ENCODE measurements around the gene DNAJC12.
"Not testable (repeated sequence)": the region's sequence is repeated elsewhere in the genome, so short reads cannot be mapped to it uniquely, and the experiment has no call there.

Gene DNAJC12

DNA sequence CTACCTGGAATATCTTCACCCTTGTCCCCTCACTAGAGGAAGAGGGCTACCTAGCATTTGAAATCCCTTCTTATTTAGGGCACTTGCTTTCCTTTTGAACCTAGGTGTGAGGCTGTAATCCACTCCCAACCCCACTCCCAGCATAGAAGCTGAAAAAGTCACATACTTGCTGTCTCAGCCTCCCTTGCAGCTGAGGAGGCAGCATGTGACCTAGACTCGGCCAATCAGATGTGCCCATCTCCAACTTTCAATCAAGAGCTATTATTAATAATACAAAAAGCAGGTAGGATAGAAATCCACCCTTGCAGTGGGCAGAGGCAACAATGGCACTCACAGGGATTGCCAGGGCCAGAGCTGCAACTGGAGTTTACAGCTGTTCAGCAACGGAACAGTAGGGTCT, 70.7 kb downstream of the DNAJC12 start:
- no peaks in the 10 kb centered on the region for H3K27me3 ChIP-seq (ENCODE audit: control insufficient read depth, insufficient read depth, low read length)
- no peak overlapping the region for H3K9ac ChIP-seq (ENCODE audit: low read length)
- H3K36me3 ChIP-seq (ENCODE audit: control insufficient read depth, insufficient read depth, low read length) = no peaks in the 10 kb centered on the region
- no peak overlapping the region for H3K4me3 ChIP-seq (ENCODE audit: low read length)
- no peaks in the 10 kb centered on the region for H3K9me3 ChIP-seq (ENCODE audit: control insufficient read depth, low read length)
- H3K4me1 ChIP-seq (ENCODE audit: control insufficient read depth, insufficient read depth, low read length) = no peaks in the 10 kb centered on the region

DNA sequence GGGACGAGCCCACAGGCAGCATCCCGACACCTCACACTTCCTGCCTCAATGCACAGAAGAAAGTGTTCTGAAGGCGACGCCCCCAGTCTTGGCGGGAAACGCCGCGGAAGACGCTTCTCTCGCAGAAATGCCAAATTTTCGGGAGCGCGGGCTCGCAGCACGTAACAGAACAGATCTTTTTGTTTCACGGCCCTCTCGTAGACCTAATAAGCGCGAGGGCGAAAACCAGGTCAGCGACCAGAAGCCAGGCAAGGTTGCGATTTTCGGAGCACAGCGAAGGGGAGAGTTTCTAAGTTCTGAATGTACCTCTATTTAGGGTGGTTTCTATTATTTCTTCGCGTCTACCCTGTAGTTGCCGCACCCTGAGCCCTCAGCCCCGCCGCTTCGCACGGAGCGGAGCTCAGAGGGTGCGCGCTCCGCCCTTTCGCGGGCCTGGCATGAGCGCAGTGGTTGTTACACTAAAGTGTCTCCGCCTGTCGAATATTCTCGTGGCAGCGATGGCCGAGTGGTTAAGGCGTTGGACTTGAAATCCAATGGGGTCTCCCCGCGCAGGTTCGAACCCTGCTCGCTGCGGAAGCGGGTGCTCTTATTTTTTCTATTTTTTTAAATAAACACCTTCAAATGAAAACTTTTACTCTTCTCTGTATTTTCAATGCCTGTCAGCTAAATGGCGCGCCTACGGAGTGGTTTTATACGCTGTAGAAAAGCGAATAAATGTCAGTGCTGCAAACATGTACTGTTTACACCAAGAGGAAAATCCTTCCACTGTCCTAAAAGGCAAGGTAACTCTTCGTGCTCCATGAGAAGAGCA, 73.8 kb downstream of the DNAJC12 start:
- peak overlapping the region; percentile 69 for H3K9ac ChIP-seq (ENCODE audit: low read length)
- no peaks in the 10 kb centered on the region for H3K4me1 ChIP-seq (ENCODE audit: control insufficient read depth, insufficient read depth, low read length)
- no peaks in the 10 kb centered on the region for H3K9me3 ChIP-seq (ENCODE audit: control insufficient read depth, low read length)
- H3K27me3 ChIP-seq (ENCODE audit: control insufficient read depth, insufficient read depth, low read length) = no peaks in the 10 kb centered on the region
- H3K4me3 ChIP-seq (ENCODE audit: low read length) = peak overlapping the region; percentile 34
- no peaks in the 10 kb centered on the region for H3K36me3 ChIP-seq (ENCODE audit: control insufficient read depth, insufficient read depth, low read length)

DNA sequence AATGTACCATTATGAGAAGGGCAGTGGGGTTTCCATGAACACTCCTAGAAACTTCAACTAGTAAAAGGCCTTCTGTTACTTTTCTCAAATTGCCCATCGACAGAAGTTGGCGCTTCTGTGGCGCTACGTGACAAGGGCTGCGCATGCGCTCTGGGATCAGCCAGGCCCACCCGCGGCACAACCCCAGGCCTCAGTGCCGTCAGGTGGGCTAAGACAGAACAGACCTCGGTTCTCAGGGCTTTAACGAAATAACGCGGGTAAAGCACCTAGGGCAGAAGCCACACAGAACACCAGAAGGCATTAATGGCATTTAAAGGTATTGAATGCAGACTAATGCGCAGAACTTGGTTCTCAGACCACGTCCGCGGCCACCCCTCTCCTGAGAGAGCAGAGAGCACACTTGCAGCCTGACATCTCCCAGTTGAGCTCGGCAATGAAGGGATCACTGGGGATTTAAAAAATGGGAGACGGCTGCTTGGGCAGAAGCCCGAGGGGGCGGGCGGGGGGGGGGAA, 74.4 kb downstream of the DNAJC12 start:
- Histone ChIP-seq H3K27me3 (ENCODE audit: control insufficient read depth, insufficient read depth, low read length) (no peaks in the 10 kb centered on the region), H3K4me3 (ENCODE audit: low read length) (peak overlapping the region; percentile 66)

DNA sequence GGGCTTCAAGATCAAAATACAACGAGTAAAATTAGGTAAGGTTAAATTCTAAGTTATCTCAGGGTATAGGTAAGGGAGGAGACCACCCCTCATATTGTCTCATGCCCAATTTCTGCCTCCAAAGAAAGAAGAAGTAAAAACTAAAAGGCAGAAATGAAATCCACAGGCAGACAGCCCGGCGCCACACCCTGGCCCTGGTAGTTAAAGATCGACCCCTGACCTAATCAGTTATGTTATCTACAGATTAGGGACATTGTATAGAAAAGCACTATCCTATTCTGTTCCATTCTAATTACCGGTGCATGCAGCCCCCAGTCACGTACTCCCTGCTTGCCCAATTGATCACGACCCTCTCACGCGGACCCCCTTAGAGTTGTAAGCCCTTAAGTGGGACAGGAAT, 75.4 kb downstream of the DNAJC12 start:
- not testable (repeated sequence) for H3K27me3 ChIP-seq (ENCODE audit: control insufficient read depth, insufficient read depth, low read length); H3K4me1 ChIP-seq (ENCODE audit: control insufficient read depth, insufficient read depth, low read length); H3K9me3 ChIP-seq (ENCODE audit: control insufficient read depth, low read length); H3K36me3 ChIP-seq (ENCODE audit: control insufficient read depth, insufficient read depth, low read length); H3K4me3 ChIP-seq (ENCODE audit: low read length); H3K9ac ChIP-seq (ENCODE audit: low read length)

More for the DNA sequence above, 74.4 kb downstream of the DNAJC12 start:
- peak overlapping the region; percentile 69 for H3K9ac ChIP-seq (ENCODE audit: low read length)
- no peaks in the 10 kb centered on the region for H3K9me3 ChIP-seq (ENCODE audit: control insufficient read depth, low read length)
- no peaks in the 10 kb centered on the region for H3K4me1 ChIP-seq (ENCODE audit: control insufficient read depth, insufficient read depth, low read length)
- H3K36me3 ChIP-seq (ENCODE audit: control insufficient read depth, insufficient read depth, low read length) = no peaks in the 10 kb centered on the region

DNA sequence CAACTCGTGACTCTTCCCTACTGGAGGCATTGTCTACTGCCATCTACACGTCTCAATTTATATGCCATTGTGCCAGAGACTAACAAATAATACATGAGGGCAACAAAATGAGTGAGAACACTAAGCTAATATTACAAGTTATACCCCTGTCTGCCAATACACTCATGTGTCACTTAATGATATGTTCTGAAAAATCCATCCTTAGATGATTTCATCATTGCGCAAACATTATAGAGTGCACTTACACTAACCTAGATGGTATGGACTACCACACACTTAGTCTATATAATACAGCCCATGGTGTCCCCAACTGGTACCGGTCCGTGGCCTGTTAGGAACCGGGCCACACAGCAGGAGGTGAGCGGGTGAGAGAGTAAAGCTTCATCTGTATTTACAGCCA, 77.7 kb downstream of the DNAJC12 start:
- H3K9me3 ChIP-seq (ENCODE audit: control insufficient read depth, low read length) = no peaks in the 10 kb centered on the region
- no peak overlapping the region for H3K9ac ChIP-seq (ENCODE audit: low read length)
- no peaks in the 10 kb centered on the region for H3K4me1 ChIP-seq (ENCODE audit: control insufficient read depth, insufficient read depth, low read length)
- H3K27me3 ChIP-seq (ENCODE audit: control insufficient read depth, insufficient read depth, low read length) = no peaks in the 10 kb centered on the region
- no peaks in the 10 kb centered on the region for H3K36me3 ChIP-seq (ENCODE audit: control insufficient read depth, insufficient read depth, low read length)
- no peak overlapping the region for H3K4me3 ChIP-seq (ENCODE audit: low read length)

Measured in mucosa of stomach (tissue), 1 donor.